Naive B cell (primary cell): ENCODE results near the gene BPGM. TPM values are rescaled to one million over a fixed set of nuclear protein-coding genes. Genes with fewer than 3 reads are reported as not detected.

ENCODE experiments used
- ATAC-seq, 2 donors: fragments of 150-1000 bp; cut with Tn5 transposase; 2 replicates each; pipeline ENCODE4 v1.10.0; 2021; ENCODE audit warnings: low read depth in 2 of 2, mild to moderate bottlenecking in 2 of 2, moderate library complexity in 2 of 2
- DNase-seq: peaks from one replicate; pipeline ENCODE4 v3.0.0; 2022
- H3K27ac Mint-ChIP-seq, 6 donors: one replicate each; pipeline ENCODE4 v1.8.0; 2020 to 2022; ENCODE audit warnings: mild to moderate bottlenecking in 6 of 6, mixed read lengths in 6 of 6, moderate library complexity in 5 of 6, inconsistent platforms in 2 of 6
- H3K27me3 Mint-ChIP-seq, 3 donors: one replicate each; pipeline ENCODE4 v1.8.0; 2021 to 2022; ENCODE audit warnings: mixed read lengths in 3 of 3, mild to moderate bottlenecking in 1 of 3
- H3K36me3 Mint-ChIP-seq, 2 donors: one replicate each; pipeline ENCODE4 v1.8.0; 2020 to 2022; ENCODE audit warnings: mixed read lengths in 2 of 2, inconsistent platforms in 1 of 2, mild to moderate bottlenecking in 1 of 2
- H3K4me1 Mint-ChIP-seq, 3 donors: one replicate each; pipeline ENCODE4 v1.8.0; 2020 to 2022; ENCODE audit warnings: mixed read lengths in 3 of 3, inconsistent platforms in 1 of 3, mild to moderate bottlenecking in 1 of 3, moderate library complexity in 1 of 3
- H3K4me3 Mint-ChIP-seq, 8 donors: one replicate each; pipeline ENCODE4 v1.8.0; 2020 to 2022; ENCODE audit warnings: mild to moderate bottlenecking in 8 of 8, mixed read lengths in 8 of 8, moderate library complexity in 8 of 8, inconsistent platforms in 2 of 8
- H3K9me3 Mint-ChIP-seq, 7 donors: one replicate each; pipeline ENCODE4 v1.8.0; 2020 to 2022; ENCODE audit warnings: mixed read lengths in 7 of 7, mild to moderate bottlenecking in 5 of 7, inconsistent platforms in 2 of 7, moderate library complexity in 1 of 7
- polyA plus RNA-seq, 6 donors: library from polyadenylated mRNA; unstranded; fragments of 300-500 nt; fragmentation: Illumina TruSeq; gene quantifications; one replicate each; pipeline ENCODE4 v1.2.3, GENCODE V29; 2021; ENCODE audit warnings: low read depth in 6 of 6

BPGM gene
- 10 to 100 TPM; 17.6 to 33.9 (median 25.5) TPM for polyA plus RNA-seq

DNA sequence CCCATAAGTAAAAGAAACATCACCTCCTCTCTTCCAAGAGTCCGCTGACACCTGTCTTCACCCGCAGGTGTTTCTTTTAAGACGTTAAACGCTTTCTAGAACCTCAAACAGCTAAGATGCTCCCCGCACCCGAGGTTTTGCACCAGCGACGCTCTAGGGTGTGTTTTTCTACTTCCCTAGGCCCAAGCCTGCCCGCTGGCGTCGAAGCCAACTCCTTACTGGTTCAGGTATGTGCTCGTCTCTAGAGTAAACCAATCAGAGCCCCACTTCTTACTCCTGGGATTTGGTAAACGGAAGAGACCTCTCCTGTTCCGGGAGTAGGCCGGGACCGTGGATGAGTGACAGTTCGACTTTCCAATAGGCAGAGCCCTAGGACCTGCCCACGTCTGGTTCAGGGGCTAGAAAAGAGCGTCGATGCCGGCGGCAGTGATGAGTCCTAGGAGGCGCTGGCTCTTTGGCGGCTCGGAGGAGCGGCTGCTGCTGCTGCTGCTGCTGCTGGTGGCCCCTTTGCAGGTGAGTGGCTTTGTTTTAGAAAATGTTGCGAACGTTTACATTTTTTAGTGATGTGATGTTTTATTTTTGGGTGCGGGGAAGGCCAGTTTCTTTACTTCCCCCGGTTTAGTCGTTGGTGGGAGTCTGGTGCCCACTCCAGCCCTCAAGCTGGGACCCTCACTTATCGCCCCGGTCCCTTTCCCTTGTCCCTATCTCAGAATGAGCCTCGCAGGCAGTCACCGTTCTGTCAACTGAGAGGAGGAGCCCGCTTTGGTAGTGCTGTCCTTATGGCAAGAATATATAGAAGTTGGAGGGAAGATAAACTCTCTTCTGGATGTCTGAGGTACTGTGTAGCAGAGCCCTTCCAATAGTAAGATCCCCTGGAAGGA, at the start of gene BPGM:
TSS of gene BPGM (plus strand) at position 429 of the 881 bp plus-strand sequence. CDS start 14,655 bp downstream, outside the sequence.
- ATAC-seq (peak; percentile 91 to 93), DNase-seq (peak; percentile 98)
- Mint-ChIP-seq H3K27ac (no peak within 1 kb of the TSS), H3K4me1 (peaks cover 14 to 23% (median 21%) of the 10 kb centered on the region in 3 donors), H3K4me3 (no peak within 1 kb of the TSS), H3K27me3 (no peaks in the 10 kb centered on the region), H3K36me3 (peaks cover 0 to 3% of the 10 kb centered on the region in 2 donors), H3K9me3 (peaks cover 0 to 5% (median 0%) of the 10 kb centered on the region in 7 donors)

DNA sequence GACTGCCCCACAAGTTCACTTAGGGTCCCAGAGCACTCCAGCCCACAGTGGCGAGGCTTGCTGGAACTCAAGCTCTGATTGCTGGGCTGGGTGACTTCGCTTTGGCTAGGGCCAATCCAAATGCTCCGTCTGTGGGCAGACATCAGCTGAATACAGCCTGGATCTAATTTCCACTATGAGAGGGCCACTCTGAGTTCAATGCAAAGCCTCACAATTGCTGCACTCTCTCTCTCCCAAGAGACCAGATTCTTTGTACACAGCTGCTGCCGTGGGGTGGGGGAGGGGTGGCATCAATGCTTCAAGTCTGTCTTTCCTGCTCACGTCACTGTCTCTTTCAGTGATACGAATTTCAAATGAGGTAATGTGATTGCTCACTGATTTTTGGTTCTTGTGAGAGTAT, 47.3 kb upstream of the BPGM start:
- Mint-ChIP-seq H3K36me3 (peaks cover 0 to 7% of the 10 kb centered on the region in 2 donors), H3K9me3 (peaks cover 0 to 23% (median 6%) of the 10 kb centered on the region in 7 donors), H3K27ac (no peak overlapping the region), H3K27me3 (peaks cover 12 to 39% (median 14%) of the 10 kb centered on the region in 3 donors), H3K4me3 (no peak overlapping the region), H3K4me1 (no peaks in the 10 kb centered on the region)
- DNase-seq: no peak
- ATAC-seq: no peak

DNA sequence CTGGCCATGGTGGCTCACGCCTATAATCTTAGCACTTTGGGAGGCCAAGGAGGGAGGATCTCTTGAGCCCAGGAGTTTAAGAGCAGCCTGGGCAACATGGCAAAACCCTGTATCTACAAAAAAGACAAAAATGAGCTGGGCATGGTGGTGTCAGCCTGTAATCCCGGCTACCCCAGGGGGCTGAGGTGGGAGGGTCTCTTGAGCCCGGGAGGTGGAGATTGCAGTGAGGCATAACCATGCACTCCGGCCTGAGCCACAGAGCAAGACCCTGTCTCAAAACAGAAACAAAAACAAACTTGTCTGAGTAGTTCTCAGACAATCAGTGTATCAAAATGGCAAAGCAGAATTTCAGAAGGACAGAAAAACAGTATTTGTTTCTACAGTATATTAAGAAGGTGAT, 45.2 kb upstream of the BPGM start:
- ATAC-seq: no peak
- peaks cover 0 to 14% (median 4%) of the 10 kb centered on the region in 7 donors for H3K9me3 Mint-ChIP-seq
- H3K27ac Mint-ChIP-seq: no peak overlapping the region
- no peak overlapping the region for H3K4me3 Mint-ChIP-seq
- DNase-seq: no peak
- peaks cover 0 to 7% of the 10 kb centered on the region in 2 donors for H3K36me3 Mint-ChIP-seq
- H3K27me3 Mint-ChIP-seq: peaks cover 21 to 44% (median 28%) of the 10 kb centered on the region in 3 donors
- H3K4me1 Mint-ChIP-seq: peaks cover 2 to 3% (median 2%) of the 10 kb centered on the region in 3 donors

DNA sequence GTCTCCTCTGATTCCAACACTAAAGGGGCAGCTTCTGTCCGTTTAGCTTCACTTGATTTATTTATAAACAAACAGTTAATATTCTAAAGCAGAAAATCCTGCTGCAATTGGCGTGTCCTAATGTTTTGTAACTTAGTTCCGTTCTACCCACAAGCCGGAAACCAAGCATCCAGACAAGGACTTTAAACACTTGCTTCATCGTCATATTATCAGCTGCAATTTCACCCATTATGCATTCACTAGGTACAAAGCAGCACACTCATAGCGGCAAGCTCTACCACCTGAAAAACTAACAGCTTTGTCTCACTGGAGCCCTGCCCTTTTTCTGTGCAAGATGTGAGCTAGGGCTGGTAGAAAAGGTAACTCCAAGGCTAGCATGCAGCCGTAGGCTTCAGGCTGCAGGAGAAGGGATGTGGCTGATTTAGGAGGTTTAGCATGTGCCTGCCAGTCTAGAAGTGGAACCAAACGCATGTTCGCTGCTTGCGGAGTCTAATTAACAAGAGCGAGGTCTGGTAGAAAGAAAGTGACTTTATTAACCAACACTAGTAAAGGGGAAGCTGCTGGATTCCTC, 43.7 kb upstream of the BPGM start:
- peaks cover 27 to 48% (median 42%) of the 10 kb centered on the region in 3 donors for H3K27me3 Mint-ChIP-seq
- no peak for ATAC-seq
- no peak overlapping the region for H3K4me3 Mint-ChIP-seq
- no peak for DNase-seq
- no peak overlapping the region for H3K27ac Mint-ChIP-seq
- peaks cover 3 to 5% (median 4%) of the 10 kb centered on the region in 3 donors for H3K4me1 Mint-ChIP-seq
- H3K9me3 Mint-ChIP-seq: peaks cover 0 to 14% (median 4%) of the 10 kb centered on the region in 7 donors
- peaks cover 0 to 7% of the 10 kb centered on the region in 2 donors for H3K36me3 Mint-ChIP-seq

DNA sequence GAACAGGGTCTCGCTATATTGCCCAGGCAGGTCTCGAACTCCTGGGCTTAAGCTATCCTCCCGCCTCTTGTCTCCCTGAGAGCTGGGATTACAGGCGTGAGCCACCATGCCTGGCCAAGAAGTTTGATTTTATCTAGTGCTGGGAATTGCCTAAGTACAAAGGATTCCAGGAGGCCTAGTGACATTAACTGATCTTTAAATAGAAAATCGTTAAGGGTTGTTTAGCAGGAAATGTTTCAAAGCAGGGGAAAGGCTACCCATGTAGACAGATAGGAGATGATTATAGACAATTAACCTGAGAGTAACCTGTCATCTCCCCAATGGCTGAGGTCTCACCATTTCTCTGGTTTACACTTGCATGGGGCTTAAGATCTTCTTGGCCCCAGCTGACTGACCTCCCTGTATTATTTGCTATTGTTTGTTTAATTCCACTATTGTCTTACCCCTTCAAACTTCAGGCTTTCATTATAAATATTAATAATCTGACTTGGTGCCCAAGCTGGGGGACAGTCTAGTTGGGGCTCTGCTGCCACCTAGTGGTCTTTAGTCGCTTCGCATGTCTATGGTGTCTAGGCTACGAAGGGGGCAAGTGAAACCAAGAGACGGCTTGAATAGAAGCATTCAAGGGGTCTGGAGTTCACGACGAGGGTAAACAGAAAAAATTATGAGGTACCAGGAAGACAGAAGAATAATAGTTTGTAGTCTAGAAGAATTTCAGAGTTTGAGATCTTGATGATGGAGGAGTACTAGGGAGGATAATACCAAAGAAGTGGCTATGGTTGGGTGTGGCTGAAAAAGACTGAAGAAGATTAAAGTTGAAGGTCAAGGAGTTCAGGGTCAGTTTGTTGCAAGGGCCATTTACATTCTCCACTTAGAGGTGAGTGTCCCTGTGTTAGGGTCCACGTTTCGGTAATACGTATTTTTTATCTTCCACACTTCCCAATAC, 40.4 kb upstream of the BPGM start:
- no peaks in the 10 kb centered on the region for H3K9me3 Mint-ChIP-seq
- H3K27ac Mint-ChIP-seq: peak overlapping the region in 1 of 6 donors; percentile 38
- H3K4me1 Mint-ChIP-seq: peaks cover 3 to 5% (median 4%) of the 10 kb centered on the region in 3 donors
- no peaks in the 10 kb centered on the region for H3K36me3 Mint-ChIP-seq
- peaks cover 34 to 49% (median 45%) of the 10 kb centered on the region in 3 donors for H3K27me3 Mint-ChIP-seq
- peak; percentile 48 for DNase-seq
- ATAC-seq: peak; percentile 74 to 85
- H3K4me3 Mint-ChIP-seq: peak overlapping the region in 1 of 8 donors; percentile 63

DNA sequence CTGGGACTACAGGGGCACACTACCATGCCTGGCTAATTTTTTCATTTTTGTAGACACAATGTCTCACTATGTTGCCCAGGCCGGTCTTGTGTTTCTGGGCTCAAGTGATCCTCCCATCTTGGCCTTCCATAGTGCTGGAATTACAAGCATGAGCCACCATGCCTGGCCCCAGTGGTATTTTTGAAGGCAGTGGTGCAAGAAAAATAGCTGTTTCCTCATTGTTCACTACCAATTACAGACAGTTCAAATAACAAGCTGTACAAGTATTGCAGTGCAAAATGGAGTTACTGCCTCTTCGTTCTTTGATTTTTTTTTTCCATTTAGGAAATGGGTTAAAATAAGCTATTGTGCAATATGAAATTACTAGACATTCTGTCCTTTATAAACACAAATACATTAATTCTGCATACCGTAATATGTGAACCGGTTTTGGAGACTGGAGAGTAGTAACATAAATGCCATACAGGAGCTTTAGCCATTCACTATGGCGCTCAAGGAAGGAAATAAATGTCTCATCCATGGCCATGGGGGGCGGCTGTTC, 35.0 kb upstream of the BPGM start:
- DNase-seq (no peak), ATAC-seq (no peak)
- Mint-ChIP-seq H3K4me3 (no peak overlapping the region), H3K36me3 (peaks cover 0 to 12% of the 10 kb centered on the region in 2 donors), H3K9me3 (peaks cover 0 to 2% (median 0%) of the 10 kb centered on the region in 7 donors), H3K27ac (no peak overlapping the region), H3K4me1 (peaks cover 0 to under 1% (median 0%) of the 10 kb centered on the region in 3 donors), H3K27me3 (peaks cover 29 to 49% (median 45%) of the 10 kb centered on the region in 3 donors)

DNA sequence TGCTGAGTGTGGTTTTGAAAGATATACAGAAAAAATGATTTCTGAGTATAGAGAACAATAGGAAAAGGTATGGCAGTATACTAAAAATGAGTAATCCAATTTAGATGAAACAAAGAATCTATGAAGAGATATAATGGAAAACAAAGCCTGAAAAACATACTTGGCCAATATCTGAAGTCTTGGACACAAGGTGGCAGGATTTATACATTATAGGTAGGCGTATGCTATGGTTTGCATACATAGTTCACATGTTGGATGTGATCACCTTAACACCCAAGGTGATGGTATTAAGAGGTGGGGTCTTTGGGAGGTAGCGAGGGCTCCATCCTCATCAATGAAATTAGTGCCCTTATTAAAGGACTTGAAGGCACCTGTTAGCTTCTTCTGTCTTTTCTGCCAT, 34.5 kb upstream of the BPGM start:
- peaks cover 0 to 2% (median 0%) of the 10 kb centered on the region in 7 donors for H3K9me3 Mint-ChIP-seq
- H3K4me1 Mint-ChIP-seq: no peaks in the 10 kb centered on the region
- no peak overlapping the region for H3K27ac Mint-ChIP-seq
- H3K27me3 Mint-ChIP-seq: peaks cover 33 to 51% (median 45%) of the 10 kb centered on the region in 3 donors
- no peak for DNase-seq
- no peak overlapping the region for H3K4me3 Mint-ChIP-seq
- ATAC-seq: no peak
- H3K36me3 Mint-ChIP-seq: peaks cover 0 to 12% of the 10 kb centered on the region in 2 donors

DNA sequence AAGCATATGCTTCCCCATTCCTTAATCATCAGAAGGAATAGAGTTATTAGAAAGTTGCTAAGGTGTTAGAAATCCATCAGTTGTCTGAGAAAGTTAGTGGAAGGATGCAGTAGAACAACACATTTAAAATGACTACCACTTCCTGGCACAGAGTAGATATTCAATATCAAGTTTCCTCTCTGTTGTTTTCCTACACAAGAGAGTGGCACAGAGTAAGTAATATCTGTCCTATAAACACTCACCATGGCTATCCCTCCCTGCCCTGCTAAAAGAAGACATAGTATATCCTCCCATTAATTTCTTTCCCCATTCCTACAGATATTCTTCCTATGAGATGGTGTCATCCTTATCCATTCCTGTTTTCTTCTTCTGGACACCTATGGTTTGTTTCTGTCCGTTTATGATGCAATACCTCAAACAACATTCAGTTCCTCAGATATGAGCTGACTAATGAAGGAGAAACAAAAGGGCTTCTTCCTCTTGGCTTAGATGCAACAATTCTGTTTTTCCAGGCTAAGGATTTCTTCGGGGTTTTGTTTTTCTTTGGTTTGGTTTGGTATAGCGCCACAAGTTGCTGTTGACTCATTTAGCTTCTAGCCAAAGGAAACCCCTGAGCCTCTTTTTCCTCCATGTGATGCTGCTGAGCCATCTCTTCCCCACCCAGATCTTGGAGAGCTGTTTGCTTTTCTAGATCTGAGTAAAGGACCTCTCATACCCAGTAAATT, 32.9 kb upstream of the BPGM start:
- peaks cover 29 to 52% (median 39%) of the 10 kb centered on the region in 3 donors for H3K27me3 Mint-ChIP-seq
- no peak for DNase-seq

DNA sequence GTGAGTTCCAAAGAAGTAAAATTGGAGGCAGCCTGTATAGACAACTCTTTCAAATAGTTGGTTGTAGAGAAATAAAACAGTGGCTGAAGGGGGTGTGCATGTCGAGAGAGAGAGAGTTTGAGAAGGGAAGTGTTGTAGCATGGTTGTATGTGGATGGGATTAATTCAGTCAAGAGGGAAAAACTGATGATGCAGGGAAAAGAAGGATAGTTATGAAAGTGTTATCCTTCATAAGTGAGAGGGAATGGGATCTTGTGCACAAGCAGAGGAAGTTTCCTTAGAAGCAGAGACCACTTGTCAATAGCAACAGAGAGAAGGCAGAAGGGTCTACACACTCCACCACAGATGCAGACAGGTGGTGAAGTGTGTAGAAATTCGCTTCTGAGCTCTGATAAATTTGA, 30.0 kb upstream of the BPGM start:
- peaks cover 0 to 12% of the 10 kb centered on the region in 2 donors for H3K36me3 Mint-ChIP-seq
- ATAC-seq (no peak), DNase-seq (no peak)
- H3K9me3 Mint-ChIP-seq: peaks cover 0 to 2% (median 0%) of the 10 kb centered on the region in 7 donors
- H3K4me3 Mint-ChIP-seq: no peak overlapping the region
- no peaks in the 10 kb centered on the region for H3K4me1 Mint-ChIP-seq
- peak overlapping the region in 1 of 6 donors; percentile 16 for H3K27ac Mint-ChIP-seq
- peaks cover 32 to 55% (median 36%) of the 10 kb centered on the region in 3 donors for H3K27me3 Mint-ChIP-seq

More for the DNA sequence above, 32.9 kb upstream of the BPGM start:
- Mint-ChIP-seq H3K4me3 (no peak overlapping the region), H3K27ac (no peak overlapping the region), H3K4me1 (no peaks in the 10 kb centered on the region), H3K9me3 (peaks cover 0 to 2% (median 0%) of the 10 kb centered on the region in 7 donors), H3K36me3 (peaks cover 0 to 12% of the 10 kb centered on the region in 2 donors)
- ATAC-seq: no peak

DNA sequence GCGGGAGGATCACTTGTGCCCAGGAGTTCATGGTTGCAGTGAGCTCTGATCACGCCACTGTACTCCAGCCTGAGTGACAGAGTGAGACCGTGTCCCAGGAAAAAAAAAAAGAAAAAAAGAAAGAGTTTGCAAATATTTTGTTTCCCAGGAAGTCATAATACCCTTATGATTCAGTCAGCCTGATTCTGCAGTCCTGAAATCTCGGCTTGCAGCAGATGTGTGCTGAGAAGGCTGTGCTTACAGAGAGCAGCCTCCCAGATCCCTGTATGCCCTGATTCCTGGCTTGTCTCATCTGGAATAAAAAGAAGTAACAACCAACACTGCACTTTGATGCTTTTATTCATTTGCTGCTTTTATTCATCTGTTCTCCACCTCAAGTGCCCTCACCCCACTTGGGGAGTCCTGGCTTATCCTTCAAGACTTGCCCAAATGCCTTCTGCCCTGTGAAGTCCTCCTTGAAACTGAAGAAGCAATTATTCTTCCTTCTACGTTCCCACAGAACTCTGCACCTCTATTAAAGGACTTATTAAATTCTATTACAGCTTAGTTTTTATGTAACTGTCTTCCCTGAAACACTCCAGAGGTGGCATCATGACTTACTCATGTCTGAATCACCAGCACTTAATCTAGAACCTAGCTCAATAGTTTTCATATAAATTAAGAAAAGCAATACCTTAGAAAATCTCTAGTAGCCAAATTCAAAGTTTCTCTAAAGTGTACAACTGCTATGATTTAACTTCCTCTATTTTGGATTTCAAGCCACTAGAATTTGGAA, 27.7 kb upstream of the BPGM start:
- no peak for DNase-seq
- H3K27me3 Mint-ChIP-seq: peaks cover 35 to 60% (median 51%) of the 10 kb centered on the region in 3 donors
- no peaks in the 10 kb centered on the region for H3K4me1 Mint-ChIP-seq

DNA sequence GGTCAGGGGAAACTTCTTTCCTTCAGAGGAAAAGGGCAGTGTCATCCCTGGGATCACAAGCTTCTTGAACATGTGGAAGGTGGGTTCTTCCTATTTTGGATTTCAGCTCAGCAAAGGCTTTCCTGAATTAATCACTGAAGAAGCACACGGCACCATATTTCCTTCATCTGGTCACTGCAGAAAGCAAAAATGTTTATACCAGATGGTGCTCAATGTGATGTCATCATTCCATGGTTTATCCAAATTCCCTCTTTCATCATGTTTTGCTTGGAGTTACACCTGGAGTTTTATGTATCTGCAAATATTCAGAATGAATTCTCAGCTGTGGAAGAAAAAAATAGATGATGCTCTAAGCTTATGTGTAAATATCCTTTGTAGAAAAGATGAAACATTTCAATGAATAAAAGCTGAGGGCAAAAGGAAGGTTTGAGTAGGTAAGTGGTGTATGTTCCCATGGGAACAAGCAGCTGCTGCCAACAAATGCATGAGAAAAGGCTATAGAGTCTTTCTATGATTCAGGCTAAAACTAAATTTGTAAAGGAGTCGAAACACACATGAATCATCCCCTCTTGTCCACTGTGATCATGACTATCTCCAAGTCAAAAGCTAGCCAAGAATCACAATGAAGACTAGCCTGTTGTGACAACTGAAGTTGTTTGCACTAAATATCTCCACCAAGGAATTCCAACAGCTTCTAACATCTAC, 26.9 kb upstream of the BPGM start:
- H3K27me3 Mint-ChIP-seq: peaks cover 30 to 60% (median 47%) of the 10 kb centered on the region in 3 donors
- no peak overlapping the region for H3K4me3 Mint-ChIP-seq
- DNase-seq (no peak), ATAC-seq (no peak)
- no peaks in the 10 kb centered on the region for H3K4me1 Mint-ChIP-seq
- H3K36me3 Mint-ChIP-seq: peaks cover 0 to 12% of the 10 kb centered on the region in 2 donors
- no peak overlapping the region for H3K27ac Mint-ChIP-seq
- H3K9me3 Mint-ChIP-seq: peaks cover 0 to 2% (median 0%) of the 10 kb centered on the region in 7 donors

More for the DNA sequence above, 27.7 kb upstream of the BPGM start:
- Mint-ChIP-seq H3K9me3 (peaks cover 0 to 2% (median 0%) of the 10 kb centered on the region in 7 donors), H3K27ac (no peak overlapping the region), H3K36me3 (peaks cover 0 to 12% of the 10 kb centered on the region in 2 donors), H3K4me3 (no peak overlapping the region)
- ATAC-seq: no peak
